ENCODE data around the gene CD8A.

DNA sequence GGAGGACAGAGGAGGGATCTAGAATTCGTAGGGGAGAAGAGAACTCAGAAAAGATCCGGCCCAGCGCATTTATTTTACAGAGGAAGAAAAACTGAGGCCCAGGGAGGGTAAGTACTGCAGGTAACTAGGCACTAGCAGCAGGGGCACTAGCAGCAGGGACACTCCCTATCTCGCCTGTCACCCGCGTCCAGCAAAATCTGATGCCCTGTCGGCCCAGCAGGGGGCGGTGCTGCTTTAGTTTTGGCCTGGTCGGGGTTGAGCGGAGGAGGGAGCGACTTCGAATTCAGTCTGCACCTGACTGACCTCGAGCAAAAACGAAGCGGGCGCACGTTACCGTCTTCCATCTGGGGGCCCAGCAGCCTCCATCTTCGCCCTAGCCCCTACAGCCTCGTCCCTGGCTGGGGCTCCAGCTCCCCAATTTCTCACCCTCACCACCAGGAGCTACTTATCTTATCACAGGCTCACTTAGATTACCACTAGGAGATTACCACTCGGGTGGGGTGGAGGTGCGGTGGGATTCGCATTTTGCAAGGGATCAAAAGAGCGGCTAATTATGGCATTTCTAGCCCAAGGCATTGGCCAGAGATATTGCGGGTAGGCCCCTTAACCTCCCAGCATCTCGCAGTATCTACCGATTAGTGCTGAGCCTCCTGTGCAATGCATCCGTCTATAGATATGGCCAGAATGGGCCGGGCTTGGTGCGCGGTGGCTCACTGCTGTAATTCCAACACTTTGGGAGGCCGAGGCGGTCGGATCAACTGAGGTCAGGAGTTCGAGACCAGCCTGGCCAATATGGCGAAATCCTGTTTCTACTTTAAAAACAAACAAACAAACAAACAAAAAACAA, 17.8 kb upstream of the CD8A start:
- TF ChIP-seq FOXP2 (optimal IDR thresholded peaks at IDR 0.05; ENCODE audit: control extremely low read depth, extremely low read length, insufficient read depth) (no peak), EZH2 (IDR thresholded peaks at IDR 0.05) (no peak), POLR2AphosphoS5 (IDR thresholded peaks at IDR 0.05; ENCODE audit: borderline replicate concordance, low read depth, low read length) (no peak)
